SK-N-SH (cell line): ENCODE results near the gene RABGAP1L.
"Not testable (repeated sequence)": the region's sequence is repeated elsewhere in the genome, so short reads cannot be mapped to it uniquely, and the experiment has no call there.

ENCODE experiments used
- CTCF ChIP-seq: fragments of 200-600 bp; sonication (generic); IDR thresholded peaks from 2 replicates; pipeline ENCODE4 v1.6.1; 2017; ENCODE audit warnings: antibody characterized with exemption, mild to moderate bottlenecking, moderate library complexity
- GABPA ChIP-seq: IDR thresholded peaks from 2 replicates; pipeline ENCODE4 v1.4.0; 2012; ENCODE audit warnings: low read depth, mild to moderate bottlenecking

- not testable (repeated sequence) for TF ChIP-seq CTCF, GABPA
These were observed 490.3 kb downstream of the RABGAP1L start for GRCh38 chr1:174649572-174649971.
